Measurements from ENCODE around the gene TMEM182. TPM values are rescaled to one million over a fixed set of nuclear protein-coding genes. Genes with fewer than 3 reads are reported as not detected.

Gene TMEM182
- polyA plus RNA-seq, 12 donors: 41.6 to 413 (median 197) TPM

DNA sequence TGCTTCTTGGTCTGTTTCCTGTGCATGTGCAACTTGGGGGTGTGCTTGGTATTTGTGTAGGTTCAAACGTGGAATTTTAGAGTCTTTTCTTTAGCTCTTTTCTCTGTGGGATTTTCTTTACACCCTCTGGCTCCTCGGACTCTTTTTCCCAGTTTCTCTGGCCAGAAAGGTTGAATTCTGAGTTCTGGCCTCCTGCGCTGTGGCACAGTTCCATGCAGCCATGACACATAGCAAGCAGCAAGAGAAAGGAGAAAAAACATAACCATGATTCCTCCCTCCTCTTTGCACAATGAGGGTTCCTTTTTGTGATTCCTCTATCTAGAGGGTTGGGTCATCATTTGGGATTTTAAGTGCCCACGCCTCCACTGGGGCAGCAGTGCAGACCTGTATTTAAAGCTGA is 33.8 kb downstream of the TMEM182 start:
- DNase-seq: no peak

DNA sequence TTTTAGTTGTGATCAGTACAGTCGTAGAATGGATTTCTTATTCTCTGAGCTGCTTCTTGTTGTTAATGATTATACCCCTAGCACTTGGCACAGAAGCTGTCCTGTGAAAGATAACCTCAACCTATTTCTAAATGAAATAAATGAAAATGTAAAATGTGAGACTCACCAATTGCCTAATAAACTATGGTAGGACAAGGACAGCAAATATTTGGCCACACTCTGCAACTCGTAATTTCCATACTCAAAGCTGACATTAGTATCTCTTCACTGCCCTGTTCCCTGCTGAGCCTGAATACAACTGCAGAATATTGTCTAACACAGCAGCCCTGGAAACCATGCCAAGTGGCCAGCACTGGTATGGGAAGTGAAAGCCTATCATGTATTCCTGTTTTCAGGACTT is 34.5 kb downstream of the TMEM182 start:
- no peak for DNase-seq

DNA sequence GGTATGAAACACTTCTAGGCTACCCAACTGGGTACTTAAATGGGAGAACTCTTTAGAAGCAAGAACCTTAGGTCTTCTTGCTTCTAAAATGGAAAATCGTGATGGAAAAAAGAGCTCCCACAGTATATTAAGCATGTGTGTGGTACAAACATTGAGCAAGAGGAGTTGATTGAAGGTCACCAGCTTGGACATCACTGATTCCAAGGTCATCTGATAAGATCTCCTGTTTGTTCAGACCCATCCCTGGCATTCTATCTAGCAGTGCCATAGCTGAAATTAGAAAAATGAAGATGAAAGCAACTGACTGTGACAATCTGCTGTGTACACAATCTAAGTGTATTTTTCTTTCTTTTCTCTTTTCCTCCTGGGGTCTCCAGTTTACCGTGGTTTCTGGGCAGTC is 35.7 kb downstream of the TMEM182 start:
- no peak for DNase-seq

DNA sequence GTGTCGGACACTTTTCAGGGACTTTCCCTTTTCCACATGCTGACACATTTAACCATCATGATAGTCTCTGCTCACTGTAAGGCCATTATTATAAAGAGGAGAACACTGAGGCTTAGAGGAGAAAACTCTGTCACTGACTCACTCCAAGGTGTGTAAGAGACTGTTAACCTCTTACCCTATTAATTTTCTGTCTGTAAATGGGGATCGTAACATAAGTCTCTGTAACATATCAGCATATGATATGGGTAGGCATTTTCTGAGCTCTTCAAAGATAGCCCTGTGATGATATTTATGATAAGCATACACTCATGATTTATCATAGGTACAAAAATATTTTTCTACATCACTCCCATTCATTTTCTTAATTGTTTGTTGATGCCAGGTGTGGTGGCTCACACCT is 36.4 kb downstream of the TMEM182 start:
- DNase-seq: no peak

DNA sequence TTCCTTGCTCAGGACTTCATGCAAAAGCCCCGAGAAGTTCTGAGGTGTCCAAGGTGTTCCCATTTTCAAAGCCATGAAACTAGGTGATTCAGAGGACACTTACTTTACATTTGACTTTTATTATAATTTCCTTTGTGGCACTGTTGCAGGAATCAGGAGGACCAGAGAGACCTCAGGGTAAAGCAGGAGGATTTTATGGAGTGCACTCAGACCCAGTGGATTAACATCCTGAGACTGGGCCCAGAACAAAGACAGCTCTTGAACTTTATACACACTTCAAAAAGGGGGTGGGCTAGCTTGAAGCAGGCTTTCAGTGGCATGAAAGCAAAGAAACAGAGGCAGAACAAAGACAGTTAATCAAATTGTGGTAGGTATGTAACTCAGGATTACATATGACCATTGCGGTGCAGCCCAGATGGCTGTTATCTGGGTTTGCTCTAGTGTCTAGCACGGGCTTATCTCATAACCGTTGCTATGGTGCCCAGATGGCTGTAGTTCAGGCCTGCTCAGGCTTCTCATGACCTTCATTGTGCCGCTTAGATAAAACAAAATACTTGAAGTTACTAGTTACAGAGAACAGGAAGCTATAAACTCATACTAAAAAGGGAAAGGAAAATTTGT is 39.4 kb downstream of the TMEM182 start:
- DNase-seq: no peak

DNA sequence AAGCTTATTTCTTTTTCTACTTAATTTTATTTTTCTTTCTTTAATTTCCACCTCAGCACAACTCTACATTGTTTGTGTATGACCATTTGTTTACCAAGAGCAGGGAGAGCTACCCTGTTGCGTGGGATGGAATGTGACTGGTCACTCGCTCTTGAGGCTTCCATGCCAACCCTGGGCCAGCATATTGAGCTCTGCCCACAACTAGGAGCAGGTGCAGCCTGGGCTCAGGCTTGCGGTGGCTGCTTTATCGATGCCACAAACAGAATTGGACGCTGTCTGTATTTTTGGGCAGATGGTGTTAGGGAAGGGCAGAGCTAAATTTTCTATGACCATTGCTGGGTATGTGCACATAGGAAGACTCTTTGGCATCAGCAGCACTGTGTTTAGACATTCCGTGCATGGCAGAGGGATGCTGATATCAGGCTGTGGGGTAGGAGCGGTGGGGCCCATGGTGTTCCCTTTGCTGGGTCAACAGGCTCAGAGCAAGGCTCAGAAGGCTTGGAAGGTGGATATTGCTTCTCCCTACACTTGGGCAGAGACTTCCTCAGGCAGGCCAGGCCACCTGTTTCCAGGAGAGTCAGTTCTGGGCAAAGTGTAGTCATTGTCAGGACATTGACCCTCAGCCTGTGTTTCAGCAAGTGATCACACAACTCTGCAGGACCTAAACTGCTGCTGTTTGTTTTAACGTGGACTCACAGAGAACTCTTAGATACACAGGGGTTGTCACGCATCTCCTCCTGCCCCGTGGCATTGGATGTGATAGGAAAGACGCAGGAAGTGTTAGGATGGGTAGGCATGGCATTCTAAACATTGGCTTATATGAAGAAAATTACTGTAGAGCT is 40.2 kb downstream of the TMEM182 start:
- no peak for DNase-seq

DNA sequence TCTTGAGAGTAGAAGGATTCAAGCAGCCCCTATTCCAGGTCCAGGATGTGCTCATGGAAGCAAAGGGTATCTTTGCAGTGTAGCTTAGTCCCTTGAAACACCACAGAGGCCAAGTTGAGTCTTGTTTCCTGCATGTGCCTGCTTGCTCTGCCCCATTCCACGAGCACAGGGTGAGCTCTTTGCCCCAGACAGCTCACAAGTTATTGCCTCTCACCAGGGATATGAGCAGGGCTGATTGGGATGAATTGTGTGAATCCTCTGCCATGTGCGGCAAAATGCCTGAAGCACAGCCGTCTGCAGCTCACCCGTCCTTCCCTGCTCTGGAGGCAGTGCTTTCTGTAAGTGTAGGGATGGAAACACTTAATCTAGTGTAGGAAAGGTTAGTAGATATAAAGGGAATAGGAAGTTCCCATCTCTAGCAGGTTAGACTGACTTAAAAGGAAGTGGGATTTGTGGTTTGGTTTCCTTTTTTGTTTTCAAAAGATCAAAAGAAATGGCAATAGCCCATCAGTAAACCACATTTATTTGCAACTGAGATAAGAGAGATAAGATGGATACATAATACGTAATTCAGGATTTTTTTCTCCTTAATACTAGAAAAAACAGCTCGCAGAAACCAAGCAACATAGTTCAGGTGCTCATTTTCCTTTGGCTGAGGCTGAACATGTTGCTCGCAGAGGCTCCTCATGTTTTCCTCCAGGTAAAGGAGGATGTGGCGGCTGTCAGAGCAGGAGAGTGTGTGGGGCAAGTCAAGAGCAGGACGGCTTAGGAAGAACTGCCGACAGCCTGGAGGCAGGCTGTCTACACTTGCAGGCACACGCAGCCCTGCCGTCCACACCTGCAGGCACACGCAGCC is 41.4 kb downstream of the TMEM182 start:
- DNase-seq: no peak

DNA sequence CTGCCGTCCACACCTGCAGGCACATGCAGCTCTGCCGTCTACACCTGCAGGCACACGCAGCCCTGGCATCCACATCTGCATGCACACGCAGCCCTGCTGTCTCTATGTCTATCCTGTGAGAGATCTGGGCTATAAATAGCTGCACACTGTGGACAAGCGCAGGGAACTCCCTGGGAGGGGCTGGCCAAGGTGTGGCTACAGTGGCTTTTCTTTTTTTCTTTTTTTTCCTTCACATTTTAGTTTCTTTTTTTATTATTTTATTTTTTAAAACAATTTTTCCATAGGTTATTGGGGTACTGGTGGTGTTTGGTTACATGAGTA is 42.0 kb downstream of the TMEM182 start:
- DNase-seq: no peak

DNA sequence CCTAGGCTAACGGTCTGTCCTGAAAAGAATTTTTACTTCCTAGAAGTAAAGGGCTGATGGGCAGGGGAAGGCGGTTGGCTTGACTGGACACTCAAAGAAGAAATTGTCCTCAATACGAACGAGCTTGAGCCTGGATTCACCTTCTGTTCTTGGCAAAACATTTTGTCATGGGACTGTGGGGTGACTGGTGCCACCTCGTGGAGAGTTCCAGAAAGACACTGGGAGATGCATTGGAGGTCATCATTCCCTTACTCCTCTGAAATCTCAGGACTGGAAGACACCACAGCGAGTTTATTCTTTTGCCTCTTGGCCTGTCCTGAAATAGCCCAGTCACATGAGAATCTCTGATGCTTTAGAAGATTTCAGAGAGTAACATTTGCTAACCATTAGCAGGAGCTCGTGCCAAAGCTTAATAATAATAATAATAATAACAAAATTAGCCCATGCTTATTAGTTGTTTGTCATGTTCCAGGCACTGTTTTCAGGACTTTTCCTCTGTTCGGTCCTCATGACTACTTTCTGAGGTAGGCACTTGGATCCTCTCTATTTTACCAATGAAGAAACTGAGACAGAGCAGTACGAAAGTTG is 44.5 kb downstream of the TMEM182 start:
- DNase-seq: peak; percentile 69

DNA sequence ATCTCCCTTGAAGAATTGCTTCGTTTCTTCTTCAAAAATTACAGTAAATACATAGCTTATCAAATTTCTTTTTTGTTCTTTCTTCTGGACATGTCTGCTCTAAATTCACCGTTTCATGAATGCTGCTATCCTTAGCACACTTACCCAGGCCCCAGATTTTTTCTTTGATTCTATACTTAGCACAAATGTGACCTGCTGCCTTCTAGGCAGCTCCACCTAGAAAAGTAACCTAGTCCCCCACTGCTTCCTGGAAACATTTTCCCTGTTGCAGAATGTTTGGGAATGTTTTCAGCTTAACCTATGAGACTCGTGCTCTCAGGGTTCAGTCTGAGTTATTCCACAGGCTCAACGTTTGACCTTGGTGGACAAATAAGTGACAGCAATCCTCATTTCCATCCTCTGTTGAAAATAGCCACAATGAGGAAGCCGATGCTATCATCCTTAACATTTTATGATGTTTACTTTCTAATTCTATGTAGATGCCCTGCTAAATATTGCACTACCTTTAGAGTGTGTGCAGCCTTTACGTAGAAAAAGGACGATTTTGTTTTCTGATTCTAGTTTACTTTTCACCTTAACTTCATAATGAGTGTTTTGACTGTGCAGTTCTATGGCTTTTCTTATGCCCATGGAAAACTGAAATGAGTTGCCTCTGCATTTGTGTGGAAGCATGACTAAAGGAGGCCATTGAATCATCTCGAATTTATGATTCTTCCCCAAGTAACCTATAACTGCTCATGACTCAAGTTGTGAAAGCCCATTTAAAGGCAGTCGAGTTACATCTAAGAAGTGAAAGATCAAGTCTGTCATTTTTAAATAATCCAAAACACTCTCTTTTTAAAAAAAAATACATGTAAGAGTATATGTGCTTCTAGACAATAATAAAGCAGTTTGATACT is 47.7 kb downstream of the TMEM182 start:
- no peak for DNase-seq

DNA sequence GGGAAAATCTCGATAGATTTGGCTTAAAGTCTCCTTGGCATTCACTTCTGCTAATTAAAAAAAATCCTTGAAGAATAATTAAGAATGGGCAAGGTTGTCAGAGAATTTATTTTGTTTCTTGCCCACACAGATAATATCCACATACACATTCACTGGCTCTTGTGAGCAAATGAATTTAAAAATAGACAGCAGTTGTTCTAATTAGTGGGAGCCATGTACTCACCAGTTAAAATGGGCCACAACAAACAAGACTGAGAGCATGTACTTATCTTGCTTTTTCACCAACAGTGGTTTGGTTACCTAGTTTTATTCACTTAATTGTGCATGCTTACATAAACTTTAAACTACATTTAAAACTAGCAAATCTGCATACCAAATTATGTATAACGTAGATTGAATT is 53.5 kb downstream of the TMEM182 start:
- DNase-seq: no peak

DNA sequence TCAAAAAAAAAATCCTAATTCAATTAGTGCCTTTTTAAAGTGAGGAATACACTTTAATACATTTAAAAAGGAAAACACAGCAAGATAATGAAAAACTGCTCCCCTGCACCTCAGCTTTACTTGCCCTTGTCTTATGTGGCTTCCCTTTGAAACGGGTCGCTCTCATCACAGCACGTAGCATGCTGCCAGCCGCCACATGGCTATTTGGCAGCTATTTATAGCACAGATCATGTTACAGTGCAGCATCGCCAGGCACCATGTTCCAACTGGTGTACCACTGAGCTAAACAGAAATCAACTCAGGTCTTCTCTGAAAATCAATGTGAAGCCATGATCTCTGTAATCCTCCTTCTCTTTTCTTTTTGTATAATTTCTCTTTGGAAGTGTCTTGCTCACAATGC is 65.1 kb downstream of the TMEM182 start:
- DNase-seq: peak; percentile 46

DNA sequence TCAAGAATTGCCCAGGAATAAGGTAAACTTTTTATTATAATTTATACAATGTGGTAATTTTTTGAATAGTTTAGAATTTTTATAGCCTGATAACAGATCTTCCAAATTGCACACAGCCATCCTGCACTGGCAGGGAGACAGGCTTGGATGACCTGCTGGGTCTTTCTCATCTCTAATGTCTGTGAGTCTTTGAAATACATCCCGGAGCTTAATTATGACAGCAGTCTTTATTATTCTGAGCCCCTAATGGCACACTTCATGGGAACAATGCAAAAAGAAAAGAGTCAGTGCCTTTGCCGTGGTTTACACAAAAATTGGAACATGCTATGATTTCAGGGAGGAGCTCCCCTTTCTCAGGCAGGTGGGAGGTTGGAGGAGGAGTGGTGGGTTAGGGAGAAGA is 71.0 kb downstream of the TMEM182 start:
- DNase-seq: no peak

DNA sequence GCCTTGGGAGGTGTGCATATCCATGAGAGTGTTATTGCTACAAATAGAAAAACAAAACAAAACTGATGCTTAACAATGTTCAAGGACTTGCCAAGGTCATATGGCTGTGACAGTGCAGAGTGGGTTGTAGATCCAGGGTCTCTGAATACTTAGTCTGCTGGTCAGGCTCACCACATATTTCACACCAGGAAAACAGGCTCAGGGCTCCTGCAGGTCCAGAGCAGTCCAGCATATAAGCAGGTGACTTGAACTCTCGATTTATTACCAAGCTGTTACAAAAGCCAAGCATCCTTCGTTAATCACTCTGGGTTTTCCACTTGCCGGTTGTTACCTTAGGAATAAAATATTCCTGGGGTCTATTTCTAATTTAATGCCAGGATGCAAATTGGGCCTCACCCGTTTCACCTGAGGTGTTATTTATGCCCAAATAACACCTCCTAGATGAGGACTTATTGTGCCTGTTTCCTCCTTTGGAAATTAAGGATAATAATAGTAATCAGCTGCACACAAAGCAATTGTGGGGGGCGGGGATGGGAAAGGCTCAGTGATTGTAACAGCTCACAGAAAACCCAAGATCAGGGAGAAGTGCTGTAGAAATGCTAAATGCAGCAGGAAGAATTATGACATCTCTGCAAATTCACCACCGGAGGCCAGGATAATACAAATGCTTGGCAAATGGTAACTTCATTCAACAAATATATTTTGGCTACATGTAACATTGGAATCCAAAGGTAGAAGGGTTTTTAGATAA is 72.9 kb downstream of the TMEM182 start:
- DNase-seq: no peak

DNA sequence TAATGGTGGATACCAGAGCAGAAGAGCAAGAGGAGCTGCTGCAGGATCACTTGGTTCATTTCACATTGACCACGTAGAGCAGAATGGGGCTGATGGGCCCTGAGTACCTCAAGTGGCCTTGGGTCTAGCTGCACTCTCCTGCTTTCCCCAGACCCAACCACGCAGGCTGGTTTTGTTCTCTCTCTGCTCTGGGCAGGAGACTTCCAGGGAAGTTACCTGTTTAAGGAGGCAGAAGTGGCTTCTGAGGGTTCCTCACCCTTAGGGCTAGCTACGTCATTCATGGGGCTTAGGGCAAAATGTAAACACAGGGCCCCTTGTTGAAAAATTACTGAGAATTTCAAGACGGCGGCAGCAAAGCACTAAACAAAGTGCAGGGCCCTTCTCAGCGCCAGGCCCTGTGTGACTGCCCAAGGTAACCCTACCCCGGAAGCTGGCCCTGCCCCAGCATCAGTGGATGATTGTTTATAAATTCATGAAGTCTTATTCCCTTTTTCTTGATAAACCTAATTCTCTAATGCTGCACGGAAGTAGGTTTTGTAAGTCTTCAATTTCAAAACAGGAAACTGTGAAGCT is 75.9 kb downstream of the TMEM182 start:
- no peak for DNase-seq

DNA sequence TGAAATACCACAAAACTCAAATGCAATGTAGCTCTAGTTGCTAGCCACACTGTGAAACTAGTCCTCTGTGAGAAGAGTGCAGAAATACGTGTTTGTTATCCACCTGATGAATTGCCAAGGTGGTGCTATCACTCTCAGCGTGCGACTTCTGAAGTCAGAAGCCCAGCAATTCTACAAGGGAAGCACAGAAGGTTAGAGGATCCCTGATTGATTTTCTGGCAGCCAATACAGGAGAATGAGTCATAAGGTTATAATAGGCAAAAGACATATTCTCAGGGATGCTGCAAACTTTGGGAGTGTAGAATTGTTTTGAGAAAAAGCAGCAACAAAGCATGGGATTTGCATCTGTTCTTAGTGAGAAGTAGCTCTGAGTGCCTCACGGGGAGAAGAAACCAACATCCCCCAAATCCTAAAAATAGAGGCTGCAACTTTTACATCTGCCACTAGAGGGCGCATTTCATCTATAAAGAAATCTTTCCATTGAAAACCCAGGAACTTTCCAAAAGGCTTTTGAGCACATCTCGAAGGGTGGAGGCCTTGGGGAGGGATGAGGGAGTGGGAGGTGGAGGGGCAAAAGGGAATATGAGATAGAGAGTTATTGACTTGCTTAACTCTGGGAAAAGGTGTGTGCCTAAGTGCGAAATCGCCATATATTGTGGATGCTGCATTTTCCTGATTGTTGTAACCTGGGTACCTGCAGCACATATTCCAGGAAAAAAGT is 78.0 kb downstream of the TMEM182 start:
- peak; percentile 51 for DNase-seq

DNA sequence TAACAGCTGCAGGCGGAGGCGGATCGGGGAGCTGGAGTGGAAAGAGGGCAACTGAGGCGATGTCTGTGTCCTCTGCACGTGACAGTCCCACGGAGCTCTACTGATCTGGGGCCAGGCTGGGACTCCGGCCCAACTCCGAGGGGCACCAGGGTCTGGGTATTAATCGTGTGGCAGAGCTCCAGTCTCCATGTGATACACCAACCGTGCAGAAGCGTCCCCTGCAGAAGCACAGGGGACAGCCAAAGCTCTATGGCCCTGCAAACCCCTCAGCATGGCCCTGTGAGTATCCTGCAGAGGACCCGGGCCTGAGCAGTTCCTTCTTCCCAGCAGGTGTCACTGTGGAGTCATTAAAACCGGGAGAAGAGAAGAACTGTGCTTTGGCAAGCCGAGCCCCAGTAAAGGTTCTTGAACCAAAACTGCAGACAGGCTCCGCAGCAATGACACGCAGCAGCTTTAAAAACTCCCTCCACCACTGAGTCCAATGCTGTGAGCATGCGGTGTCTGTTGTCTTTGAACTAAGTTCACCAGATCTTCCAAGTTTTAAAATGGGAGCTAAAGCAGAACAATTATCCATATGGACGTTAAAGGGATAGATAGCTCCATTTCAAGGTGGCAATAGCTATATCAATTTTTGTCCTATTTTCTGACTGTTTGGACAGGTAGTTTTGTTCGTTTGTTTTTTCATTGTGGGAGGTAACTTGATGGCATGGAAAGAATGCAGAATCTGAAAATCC is 79.4 kb downstream of the TMEM182 start:
- peak; percentile 25 for DNase-seq

DNA sequence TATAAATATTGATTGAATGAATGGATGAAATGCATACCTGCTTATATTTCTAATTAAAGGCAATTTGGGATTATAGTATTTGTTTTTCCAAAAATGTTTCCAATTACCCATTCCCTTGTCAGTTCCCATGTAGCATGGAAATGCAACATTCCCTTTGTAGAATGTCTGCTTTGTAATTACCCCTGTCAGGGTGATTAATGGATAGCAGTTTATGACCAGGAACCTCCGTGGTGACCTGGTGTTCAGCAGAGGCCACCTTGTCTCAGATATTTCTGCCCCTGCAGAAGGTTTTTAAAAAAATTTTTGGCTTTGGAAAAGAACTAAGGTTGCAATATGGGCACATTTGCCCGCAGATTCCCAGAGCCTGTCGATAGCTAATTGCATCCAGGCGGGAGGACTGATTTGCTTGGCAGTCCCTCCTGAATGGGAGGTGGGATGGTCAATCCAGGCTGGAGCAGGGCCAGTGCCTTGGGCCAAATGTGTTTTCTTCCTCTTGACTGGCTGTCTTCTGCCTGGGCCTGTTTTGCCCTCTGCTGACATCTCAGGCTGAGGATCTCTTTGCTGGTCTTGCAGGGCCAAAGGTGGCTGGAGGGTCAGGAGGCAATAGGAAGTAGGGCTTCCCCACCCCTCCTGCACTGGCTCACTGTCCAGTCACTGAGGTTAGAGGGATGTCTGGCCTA is 82.1 kb downstream of the TMEM182 start:
- DNase-seq: no peak

All from muscle of arm (tissue), 12 donors.